SK-N-MC (cell line): ENCODE measurements around the gene NR5A2.

Experiments
- DNase-seq: peaks from one replicate; pipeline ENCODE4 v3.0.0-alpha.2; 2011; ENCODE audit warnings: low read depth, low spot score
- H3K27ac ChIP-seq: fragments of 200-600 bp; sonication (generic); 2 replicates; pipeline ENCODE4 v1.5.1; 2016; ENCODE audit warnings: mixed run types
- H3K36me3 ChIP-seq: fragments of 200-600 bp; sonication (generic); 2 replicates; pipeline ENCODE4 v1.6.1; 2017; ENCODE audit warnings: antibody characterized with exemption, low read length, mixed read lengths; ENCODE audit not compliant: insufficient read depth
- H3K4me3 ChIP-seq: fragments of 200-600 bp; sonication (generic); 2 replicates; pipeline ENCODE4 v1.5.1; 2016
- H3K9ac ChIP-seq: fragments of 200-600 bp; sonication (generic); 2 replicates; pipeline ENCODE4 v1.8.0; 2017; ENCODE audit warnings: mixed run types, mixed read lengths; ENCODE audit not compliant: insufficient read length
- H3K9me3 ChIP-seq: fragments of 200-600 bp; sonication (generic); 2 replicates; pipeline ENCODE4 v1.6.1; 2017; ENCODE audit warnings: low read depth, mild to moderate bottlenecking, antibody characterized with exemption, low read length, moderate library complexity, mixed read lengths
- EZH2 ChIP-seq: fragments of 200-600 bp; sonication (generic); IDR thresholded peaks from one replicate; pipeline ENCODE4 v1.6.1; 2017; ENCODE audit warnings: antibody characterized with exemption
- FOXP2 ChIP-seq: optimal IDR thresholded peaks from 2 replicates; pipeline ENCODE3; 2011; ENCODE audit warnings: mild to moderate bottlenecking, moderate library complexity; ENCODE audit not compliant: insufficient read depth; ENCODE audit errors: extremely low read length, control extremely low read depth
- POLR2AphosphoS5 ChIP-seq: IDR thresholded peaks from 2 replicates; pipeline ENCODE4 v1.6.1; 2012; ENCODE audit warnings: mild to moderate bottlenecking, low read depth, low read length, borderline replicate concordance

NR5A2 gene

DNA sequence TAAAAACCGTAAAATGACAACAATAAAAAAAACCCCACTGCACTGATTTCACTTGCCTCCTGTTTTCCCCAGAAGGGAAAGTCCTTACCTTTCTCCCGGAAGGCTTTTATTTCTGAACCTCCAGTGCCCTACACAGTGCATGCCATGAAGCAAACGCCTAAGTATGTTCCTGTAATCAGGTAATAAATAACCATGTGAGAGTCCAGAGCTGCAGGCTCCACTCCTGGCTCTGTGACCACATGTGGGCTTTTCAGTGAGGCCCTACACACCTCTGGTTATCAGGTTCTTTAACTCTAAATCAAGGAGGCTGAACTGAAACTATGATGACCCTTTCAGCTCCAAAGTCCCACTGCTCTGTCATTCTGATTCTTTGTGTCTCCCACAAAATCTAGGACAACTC lies 20.8 kb upstream of the NR5A2 start:
- TF ChIP-seq FOXP2 = no peak
- TF ChIP-seq EZH2 = no peak
- Histone ChIP-seq H3K4me3 (no peak overlapping the region), H3K9me3 (no peaks in the 10 kb centered on the region), H3K36me3 (no peaks in the 10 kb centered on the region), H3K27ac (no peak overlapping the region), H3K9ac (no peak overlapping the region)
- DNase-seq = no peak

- no peak for DNase-seq
- H3K36me3 ChIP-seq = no peaks in the 10 kb centered on the region
Measured at GRCh38 chr1:200015811-200016210, 11.7 kb upstream of the NR5A2 start.

GRCh38 chr1:200021577-200022238 lies 5.8 kb upstream of the NR5A2 start:
- H3K9me3 ChIP-seq = no peaks in the 10 kb centered on the region
- H3K36me3 ChIP-seq = no peaks in the 10 kb centered on the region
- no peak for DNase-seq
- no peak overlapping the region for H3K27ac ChIP-seq
- H3K9ac ChIP-seq = no peak overlapping the region
- H3K4me3 ChIP-seq = no peak overlapping the region
- TF ChIP-seq FOXP2 (no peak), EZH2 (no peak), POLR2AphosphoS5 (no peak)

More at GRCh38 chr1:200015811-200016210, 11.7 kb upstream of the NR5A2 start:
- Histone ChIP-seq H3K9me3 (no peaks in the 10 kb centered on the region), H3K27ac (no peak overlapping the region), H3K9ac (no peak overlapping the region), H3K4me3 (no peak overlapping the region)
- TF ChIP-seq FOXP2 (no peak), EZH2 (no peak), POLR2AphosphoS5 (no peak)

DNA sequence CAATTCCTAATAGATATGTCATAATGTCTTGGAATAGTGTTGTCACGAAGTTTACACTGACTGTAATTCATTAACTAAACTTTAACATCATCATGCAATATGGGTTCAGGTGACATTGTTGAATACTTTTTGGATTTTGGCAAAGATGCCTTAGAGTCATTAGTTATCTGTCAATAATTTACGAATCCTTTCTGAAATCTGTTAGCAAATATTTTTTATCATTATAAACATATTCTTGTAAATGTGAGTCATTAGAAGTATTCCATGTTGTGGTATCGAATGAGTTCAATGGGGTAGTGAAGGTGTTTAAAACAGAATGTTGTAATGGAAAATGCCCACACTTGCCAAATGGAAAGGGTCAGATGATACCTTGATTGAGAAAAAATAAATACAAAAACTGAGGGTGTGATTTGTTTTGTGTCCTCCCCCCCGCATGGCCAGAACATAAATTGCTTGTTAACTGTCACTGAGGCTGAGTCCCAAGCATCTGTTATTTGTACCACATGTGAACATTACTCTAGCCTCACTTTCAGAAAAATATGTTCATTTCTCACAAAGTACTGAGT lies 5.2 kb upstream of the NR5A2 start:
- TF ChIP-seq EZH2 (no peak), FOXP2 (no peak), POLR2AphosphoS5 (no peak)
- no peak overlapping the region for H3K9ac ChIP-seq
- no peaks in the 10 kb centered on the region for H3K36me3 ChIP-seq
- no peaks in the 10 kb centered on the region for H3K9me3 ChIP-seq
- no peak overlapping the region for H3K27ac ChIP-seq
- H3K4me3 ChIP-seq = no peak overlapping the region
- DNase-seq = no peak

GRCh38 chr1:200028586-200029034 lies 1.1 kb downstream of the NR5A2 start:
- Histone ChIP-seq H3K9ac (peak overlapping the region; percentile 52), H3K9me3 (no peaks in the 10 kb centered on the region), H3K27ac (no peak overlapping the region), H3K4me3 (peak overlapping the region; percentile 77), H3K36me3 (no peaks in the 10 kb centered on the region)
- no peak for DNase-seq
- no peak for TF ChIP-seq EZH2
- no peak for TF ChIP-seq FOXP2
- TF ChIP-seq POLR2AphosphoS5 = no peak

DNA sequence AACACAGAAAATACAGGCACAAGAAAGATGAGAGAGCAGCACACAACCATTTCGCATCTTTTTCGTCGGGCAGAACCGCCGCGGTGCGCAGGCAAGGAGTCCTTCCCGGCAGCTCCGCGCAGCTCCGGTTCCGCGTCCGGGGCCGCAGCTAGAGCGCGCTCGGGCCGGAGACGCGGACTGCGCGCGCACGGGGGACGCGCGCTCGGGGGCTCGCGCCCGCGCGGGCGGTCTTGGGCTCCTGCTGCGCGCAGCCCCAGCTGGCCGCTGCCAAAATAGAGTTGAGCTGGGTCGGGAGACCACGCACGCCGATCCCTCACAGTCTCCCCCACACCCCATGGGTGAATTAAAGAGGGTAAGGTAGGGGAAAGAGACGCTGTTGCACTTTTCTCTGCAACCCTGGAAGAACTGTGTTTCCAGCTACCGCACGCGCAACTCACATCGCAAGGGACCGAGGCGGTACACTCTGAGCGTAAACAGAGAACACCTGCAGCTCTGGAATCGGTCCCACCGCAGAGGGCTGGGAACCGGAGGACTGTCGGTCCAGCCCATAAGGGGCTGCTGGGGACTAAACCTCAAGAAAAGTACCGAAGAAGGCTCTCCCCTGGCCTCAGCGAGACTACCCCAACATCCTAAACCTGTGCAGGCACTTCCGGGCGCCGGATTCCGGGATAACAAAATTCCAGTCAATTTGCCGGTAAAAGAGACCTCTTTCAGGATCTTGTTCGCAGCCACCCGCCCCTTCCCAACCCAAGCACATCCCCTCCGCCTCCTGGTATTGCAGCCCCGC lies 1.7 kb downstream of the NR5A2 start:
- H3K9me3 ChIP-seq = no peaks in the 10 kb centered on the region
- H3K9ac ChIP-seq = peak overlapping the region; percentile 52
- TF ChIP-seq FOXP2 (no peak), POLR2AphosphoS5 (no peak), EZH2 (no peak)
- peak overlapping the region; percentile 77 for H3K4me3 ChIP-seq
- no peak for DNase-seq
- H3K36me3 ChIP-seq = no peaks in the 10 kb centered on the region
- no peak overlapping the region for H3K27ac ChIP-seq

DNA sequence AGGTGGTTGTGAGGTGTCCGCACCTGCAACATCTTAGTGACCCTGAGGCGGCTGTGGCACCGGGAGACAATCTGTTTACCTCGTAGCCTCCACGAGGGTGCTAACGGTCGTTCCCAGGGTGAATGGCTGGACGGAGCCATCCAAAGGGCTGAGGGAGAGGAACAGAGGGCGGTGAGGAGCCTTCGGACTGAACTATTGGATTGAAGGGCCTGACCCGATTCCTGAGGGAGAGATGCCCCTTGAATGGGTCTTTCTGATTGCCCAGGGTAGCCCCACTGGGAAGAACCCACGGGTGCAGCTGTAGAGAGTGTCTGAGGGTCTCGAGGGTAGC lies 2.3 kb downstream of the NR5A2 start:
- peak overlapping the region; percentile 77 for H3K4me3 ChIP-seq
- H3K9me3 ChIP-seq = no peaks in the 10 kb centered on the region
- no peak overlapping the region for H3K9ac ChIP-seq
- DNase-seq = no peak
- TF ChIP-seq EZH2 = no peak
- TF ChIP-seq FOXP2 = no peak
- TF ChIP-seq POLR2AphosphoS5 = no peak
- H3K27ac ChIP-seq = no peak overlapping the region
- H3K36me3 ChIP-seq = no peaks in the 10 kb centered on the region

DNA sequence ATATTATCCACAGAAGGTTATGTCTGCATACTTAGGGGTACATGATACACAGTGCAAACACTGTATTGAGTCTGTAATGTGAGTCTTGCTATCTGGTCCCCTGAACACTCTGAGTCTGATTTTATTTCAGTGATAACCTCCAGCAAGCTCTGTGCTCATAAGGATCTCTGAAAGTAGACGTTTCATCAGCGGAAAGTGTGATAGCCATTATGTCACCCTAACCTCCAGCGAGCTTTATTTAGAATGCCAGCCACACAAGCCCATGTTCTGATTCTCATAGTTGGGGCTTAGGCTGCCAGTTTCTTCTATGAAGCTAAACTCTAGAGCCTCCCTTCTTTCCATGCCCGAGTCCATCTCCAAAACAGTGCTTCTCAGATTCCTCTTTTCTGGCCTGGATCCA lies 3.3 kb downstream of the NR5A2 start:
- no peak overlapping the region for H3K4me3 ChIP-seq
- TF ChIP-seq FOXP2 (no peak), EZH2 (no peak), POLR2AphosphoS5 (no peak)
- H3K36me3 ChIP-seq = no peaks in the 10 kb centered on the region
- no peak overlapping the region for H3K9ac ChIP-seq
- no peak overlapping the region for H3K27ac ChIP-seq
- DNase-seq = no peak
- H3K9me3 ChIP-seq = no peaks in the 10 kb centered on the region
